Peyer's patch (tissue), 4 donors: ENCODE measurements around the gene KIAA1755.

ENCODE experiments used
- CTCF ChIP-seq, 6 experiments: fragments of 450-650 bp in 4 of 6; fragments of 200-600 bp in 2 of 6; sonication (generic) in 1 of 6; IDR thresholded peaks; one replicate each; pipeline ENCODE4 v1.5.1; 2017 to 2019; ENCODE audit warnings: antibody characterized with exemption in 6 of 6, mild to moderate bottlenecking in 3 of 6, moderate library complexity in 1 of 6
- POLR2A ChIP-seq, 2 donors: fragments of 450-650 bp; IDR thresholded peaks; one replicate each; pipeline ENCODE4 v1.5.1; 2017; ENCODE audit warnings: antibody characterized with exemption in 2 of 2, mild to moderate bottlenecking in 2 of 2, moderate library complexity in 2 of 2

- TF ChIP-seq POLR2A (IDR thresholded peaks at IDR 0.05), result no peak
- TF ChIP-seq CTCF (IDR thresholded peaks at IDR 0.05), result no peak
Measured at GRCh38 chr20:38277691-38278090, 17.2 kb upstream of the KIAA1755 start.
